Measurements from ENCODE around the gene ACTL6A.

DNA sequence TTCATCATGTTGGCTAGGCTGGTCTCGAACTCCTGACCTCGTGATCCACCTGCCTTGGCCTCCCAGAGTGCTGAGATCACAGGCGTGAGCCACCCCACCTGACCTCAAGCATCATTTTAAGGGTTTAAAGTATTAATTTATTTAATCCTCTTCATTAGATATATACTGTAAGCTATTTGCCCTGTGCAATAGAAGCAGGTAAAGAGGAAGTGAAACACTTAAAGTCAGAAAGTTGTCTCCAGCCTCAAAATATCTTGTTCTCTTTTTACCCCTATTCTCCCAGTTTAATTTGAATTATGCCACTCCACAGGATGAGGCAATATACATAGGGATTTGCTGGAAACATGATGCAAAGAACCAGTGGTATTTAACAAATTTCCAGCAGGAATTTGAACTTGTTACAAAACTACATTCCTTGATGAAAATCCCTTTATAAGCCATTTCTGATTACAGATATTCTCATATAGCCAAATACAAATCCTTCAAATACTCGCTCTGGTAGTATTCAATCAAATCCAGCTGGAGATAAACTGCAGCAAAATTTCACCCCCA, 43.9 kb downstream of the ACTL6A start:
- TF ChIP-seq ZNF274 (IDR thresholded peaks at IDR 0.05; ENCODE audit: low read depth, low read length) (no peak), YY1 (IDR thresholded peaks at IDR 0.05; ENCODE audit: insufficient read depth, insufficient read length) (no peak)
